ENCODE results near the gene CFAP97D2. TPM values are rescaled to one million over a fixed set of nuclear protein-coding genes. Genes with fewer than 3 reads are reported as not detected.

The CFAP97D2 gene
- polyA plus RNA-seq, 3 donors: 0.21 TPM; not detected in 2

GRCh38 chr13:114258589-114258988 is 79.5 kb downstream of the CFAP97D2 start:
- intact Hi-C loops (cut with micrococcal nuclease): no loop called here
- peaks cover 0 to 2% (median 0%) of the 10 kb centered on the region in 3 donors for H3K27me3 Mint-ChIP-seq (ENCODE audit: low read depth in 3 of 3)
- peaks cover 81 to 100% of the 10 kb centered on the region in 2 donors for H3K36me3 ChIP-seq (replicated peaks in 1 of 2; ENCODE audit: control insufficient read depth in 1 of 2, insufficient read depth in 2 of 2, low read length in 2 of 2)
- no peaks in the 10 kb centered on the region for H3K4me1 ChIP-seq (ENCODE audit: control insufficient read depth in 1 of 2, insufficient read depth in 2 of 2, low read length in 2 of 2)
- no peaks in the 10 kb centered on the region for H4K20me1 ChIP-seq (ENCODE audit: insufficient read depth, low read length)
- H3K9ac ChIP-seq (ENCODE audit: insufficient read depth, low read length, poor library complexity, severe bottlenecking): no peak overlapping the region
- H3K79me2 ChIP-seq (ENCODE audit: insufficient read depth, low read length): no peaks in the 10 kb centered on the region
- H3K27me3 ChIP-seq (ENCODE audit: control insufficient read depth in 2 of 2, insufficient read depth in 2 of 2, low read length in 2 of 2): no peaks in the 10 kb centered on the region
- no peaks in the 10 kb centered on the region for H3K9me3 Mint-ChIP-seq
- H3K4me3 Mint-ChIP-seq: no peak overlapping the region
- no peak for DNase-seq
- TF ChIP-seq CTCF (IDR thresholded peaks at IDR 0.05): no peak
- 100% methylated on average over 1 of the region's 8 CpGs for WGBS (ENCODE audit: insufficient coverage)
- no peak overlapping the region for H3K4me2 ChIP-seq (replicated peaks; ENCODE audit: extremely low read depth, low read length, poor library complexity, severe bottlenecking)
- H3K4me1 Mint-ChIP-seq: peaks cover 5% of the 10 kb centered on the region
- no peak overlapping the region for H3K4me3 ChIP-seq (replicated peaks in 1 of 3; ENCODE audit: low read depth in 2 of 3, low read length in 3 of 3)
- no peak overlapping the region for H3K27ac Mint-ChIP-seq
- H3K9me3 ChIP-seq (replicated peaks in 1 of 2; ENCODE audit: control insufficient read depth in 1 of 2, insufficient read depth in 1 of 2, low read length in 2 of 2): no peaks in the 10 kb centered on the region
- H2AFZ ChIP-seq (ENCODE audit: insufficient read depth, low read depth, low read length, poor library complexity, severe bottlenecking): no peak overlapping the region
- H3K36me3 Mint-ChIP-seq: peaks cover 86 to 94% of the 10 kb centered on the region in 2 donors
- H3K27ac ChIP-seq (ENCODE audit: low read depth in 1 of 2, low read length in 2 of 2): no peak overlapping the region

GRCh38 chr13:114259374-114259773 is 80.3 kb downstream of the CFAP97D2 start:
- H3K27me3 Mint-ChIP-seq (ENCODE audit: low read depth in 3 of 3): peaks cover 0 to 2% (median 0%) of the 10 kb centered on the region in 3 donors
- H3K4me2 ChIP-seq (replicated peaks; ENCODE audit: extremely low read depth, low read length, poor library complexity, severe bottlenecking): no peak overlapping the region
- H3K36me3 ChIP-seq (replicated peaks in 1 of 2; ENCODE audit: control insufficient read depth in 1 of 2, insufficient read depth in 2 of 2, low read length in 2 of 2): peaks cover 79 to 100% of the 10 kb centered on the region in 2 donors
- H4K20me1 ChIP-seq (ENCODE audit: insufficient read depth, low read length): no peaks in the 10 kb centered on the region
- H3K4me3 ChIP-seq (replicated peaks in 1 of 3; ENCODE audit: low read depth in 2 of 3, low read length in 3 of 3): no peak overlapping the region
- TF ChIP-seq CTCF (IDR thresholded peaks at IDR 0.05): no peak
- H3K4me1 Mint-ChIP-seq: peaks cover 5% of the 10 kb centered on the region
- DNase-seq: no peak
- intact Hi-C loops (cut with micrococcal nuclease): no loop called here
- no peak overlapping the region for H3K27ac ChIP-seq (ENCODE audit: low read depth in 1 of 2, low read length in 2 of 2)
- no peak overlapping the region for H3K27ac Mint-ChIP-seq
- H3K27me3 ChIP-seq (ENCODE audit: control insufficient read depth in 2 of 2, insufficient read depth in 2 of 2, low read length in 2 of 2): no peaks in the 10 kb centered on the region
- no peaks in the 10 kb centered on the region for H3K9me3 ChIP-seq (replicated peaks in 1 of 2; ENCODE audit: control insufficient read depth in 1 of 2, insufficient read depth in 1 of 2, low read length in 2 of 2)
- no peak overlapping the region for H3K4me3 Mint-ChIP-seq
- H3K9me3 Mint-ChIP-seq: no peaks in the 10 kb centered on the region
- H3K36me3 Mint-ChIP-seq: peaks cover 86 to 96% of the 10 kb centered on the region in 2 donors
- WGBS (ENCODE audit: insufficient coverage): 100% methylated on average over 5 of the region's 7 CpGs
- H3K79me2 ChIP-seq (ENCODE audit: insufficient read depth, low read length): no peaks in the 10 kb centered on the region
- H2AFZ ChIP-seq (ENCODE audit: insufficient read depth, low read depth, low read length, poor library complexity, severe bottlenecking): no peak overlapping the region
- no peak overlapping the region for H3K9ac ChIP-seq (ENCODE audit: insufficient read depth, low read length, poor library complexity, severe bottlenecking)
- no peaks in the 10 kb centered on the region for H3K4me1 ChIP-seq (ENCODE audit: control insufficient read depth in 1 of 2, insufficient read depth in 2 of 2, low read length in 2 of 2)

All from CD14-positive monocyte (primary cell).